ENCODE measurements around the gene RNU1-3.
"Not testable (repeated sequence)": the region's sequence is repeated elsewhere in the genome, so short reads cannot be mapped to it uniquely, and the experiment has no call there.

RNU1-3 gene

GRCh38 chr1:16651560-16651959 lies 15.2 kb downstream of the RNU1-3 start:
- not testable (repeated sequence) for DNase-seq

GRCh38 chr1:16649960-16650359 lies 16.8 kb downstream of the RNU1-3 start:
- DNase-seq, result not testable (repeated sequence)

GRCh38 chr1:16649390-16649789 lies 17.4 kb downstream of the RNU1-3 start:
- not testable (repeated sequence) for DNase-seq

GRCh38 chr1:16648756-16649155 lies 18.0 kb downstream of the RNU1-3 start:
- DNase-seq, result not testable (repeated sequence)

- not testable (repeated sequence) for DNase-seq
Measured at GRCh38 chr1:16648250-16648649, 18.5 kb downstream of the RNU1-3 start.

- not testable (repeated sequence) for DNase-seq
Measured at GRCh38 chr1:16647179-16648176, 19.3 kb downstream of the RNU1-3 start.

GRCh38 chr1:16646716-16647115 lies 20.0 kb downstream of the RNU1-3 start:
- not testable (repeated sequence) for DNase-seq

GRCh38 chr1:16646061-16646664 lies 20.6 kb downstream of the RNU1-3 start:
- DNase-seq, result not testable (repeated sequence)

GRCh38 chr1:16645271-16646060 lies 21.3 kb downstream of the RNU1-3 start:
- peak in 2 of 6 experiments; percentile 49 to 50 for DNase-seq

GRCh38 chr1:16644482-16645270 lies 22.1 kb downstream of the RNU1-3 start:
- DNase-seq, result peak; percentile 96 to 100 (median 98)

- no peak for DNase-seq
Measured at GRCh38 chr1:16644193-16644481, 22.6 kb downstream of the RNU1-3 start.

GRCh38 chr1:16643476-16644192 lies 23.1 kb downstream of the RNU1-3 start:
- DNase-seq, result not testable (repeated sequence)

GRCh38 chr1:16643001-16643411 lies 23.7 kb downstream of the RNU1-3 start:
- DNase-seq, result not testable (repeated sequence)

GRCh38 chr1:16642025-16642966 lies 24.5 kb downstream of the RNU1-3 start:
- DNase-seq, result not testable (repeated sequence)

- not testable (repeated sequence) for DNase-seq
Measured at GRCh38 chr1:16641159-16641975, 25.4 kb downstream of the RNU1-3 start.

- DNase-seq, result not testable (repeated sequence)
Measured at GRCh38 chr1:16639091-16640031, 27.4 kb downstream of the RNU1-3 start.

- DNase-seq, result not testable (repeated sequence)
Measured at GRCh38 chr1:16637941-16638778, 28.6 kb downstream of the RNU1-3 start.

Data from stimulated activated naive CD4-positive, alpha-beta T cell (primary cell).